ENCODE measurements around the gene APLP1.

GRCh38 chr19:35903550-35904179 lies 35.3 kb downstream of the APLP1 start:
- TF ChIP-seq EZH2phosphoT487 (IDR thresholded peaks at IDR 0.05; ENCODE audit: insufficient read depth, low read depth) (no peak), EZH2 (IDR thresholded peaks at IDR 0.05; ENCODE audit: insufficient read depth, poor library complexity, severe bottlenecking) (no peak)

Data from GM23248 (cell line).